HG03045 (cell line): Measurements from ENCODE around the gene FAM200C.

Experiments used
- ATAC-seq: cut with Tn5 transposase; IDR thresholded peaks from one replicate; pipeline ENCODE4 v1.9.1; 2021; ENCODE audit warnings: mild to moderate bottlenecking, moderate library complexity; ENCODE audit not compliant: unreplicated experiment

The FAM200C gene

DNA sequence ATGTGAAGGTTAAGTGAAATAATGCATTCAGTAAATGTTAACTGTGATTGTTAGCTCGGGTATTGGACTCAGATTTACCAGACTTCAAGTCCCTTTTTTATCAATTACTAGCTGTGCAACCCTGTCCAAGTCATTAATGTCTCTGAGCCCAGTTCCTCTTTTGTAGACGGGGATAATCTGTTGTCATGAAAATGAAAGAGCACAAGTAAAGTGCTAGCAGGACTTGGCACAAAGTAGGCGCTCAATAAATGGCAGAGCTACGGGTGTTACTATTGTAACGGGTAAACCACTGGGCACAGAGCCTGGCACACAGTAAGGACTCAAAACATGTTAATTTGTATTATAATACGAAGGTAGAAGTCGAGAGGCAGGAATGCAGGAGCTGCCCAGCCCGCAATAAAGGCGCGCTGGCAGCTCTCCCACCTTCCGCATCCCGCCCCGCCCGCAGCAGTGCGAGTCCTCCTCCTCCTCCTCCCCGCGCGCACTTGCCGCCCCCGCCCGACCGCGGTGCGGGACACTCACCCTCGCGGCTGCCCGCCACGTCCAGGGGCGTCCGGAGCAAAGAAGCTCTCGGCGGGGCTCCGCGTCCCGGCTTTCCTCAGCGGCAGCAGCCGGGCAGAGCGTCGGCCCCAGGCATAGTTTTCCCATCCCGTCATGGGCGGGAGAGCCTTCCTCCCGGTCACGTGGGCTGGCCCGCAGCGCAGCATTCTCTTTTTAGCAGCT is 29.7 kb downstream of the FAM200C start, which contains the start of gene C1QTNF2:
Gene C1QTNF2, minus strand, starts transcription at position 637 of the 723 bp plus-strand sequence. CDS start 15,615 bp downstream, outside the sequence.
- ATAC-seq, result no peak

GRCh38 chr5:160367885-160368284 is 32.0 kb downstream of the FAM200C start:
- no peak for ATAC-seq

- no peak for ATAC-seq
Measured at GRCh38 chr5:160367261-160367660, 32.6 kb downstream of the FAM200C start.

- no peak for ATAC-seq
Measured at GRCh38 chr5:160366230-160366629, 33.6 kb downstream of the FAM200C start.

- ATAC-seq, result no peak
Measured at GRCh38 chr5:160363660-160364395, 36.0 kb downstream of the FAM200C start.

GRCh38 chr5:160363211-160363610 is 36.6 kb downstream of the FAM200C start:
- no peak for ATAC-seq

GRCh38 chr5:160361624-160362228 is 38.1 kb downstream of the FAM200C start:
- ATAC-seq, result no peak

DNA sequence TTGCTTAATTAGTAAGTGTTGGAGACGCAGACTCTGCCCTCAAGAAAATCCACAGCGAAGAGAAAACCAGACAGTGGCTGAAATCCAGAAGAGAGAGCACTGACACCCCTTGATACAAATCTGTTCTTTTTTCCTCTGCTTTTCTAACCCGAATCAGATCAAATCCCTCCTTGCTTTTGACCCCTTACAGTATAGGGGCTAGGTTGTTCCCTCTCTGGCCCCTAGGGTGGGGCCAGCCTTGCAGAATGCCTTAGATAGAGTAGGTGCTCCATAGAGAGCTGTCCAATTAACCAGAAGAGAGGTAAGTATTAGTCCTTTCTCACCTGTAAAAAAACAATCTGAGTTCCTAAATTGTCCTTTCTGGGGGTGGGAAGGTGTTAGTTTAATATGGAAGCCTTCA is 39.5 kb downstream of the FAM200C start:
- ATAC-seq, result no peak

DNA sequence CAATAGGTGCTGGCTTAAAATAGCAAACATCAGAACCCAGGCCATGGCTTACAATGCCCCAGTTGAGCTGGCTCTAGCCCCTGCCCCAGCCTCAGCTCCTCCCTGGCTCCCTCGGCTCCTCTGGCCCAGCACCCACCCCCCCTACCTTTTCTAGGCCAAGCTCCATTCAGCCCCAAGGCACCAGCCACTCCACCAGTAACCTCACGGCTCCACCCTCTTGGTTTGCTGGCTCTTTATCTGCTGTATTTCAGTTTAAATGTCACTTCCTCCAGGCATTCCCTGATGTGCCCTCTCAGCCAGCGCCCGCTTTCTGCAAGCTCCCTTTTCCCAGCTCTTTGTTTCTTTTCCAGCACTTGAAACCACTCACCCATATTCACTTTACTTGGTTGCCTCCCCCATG is 40.0 kb downstream of the FAM200C start:
- no peak for ATAC-seq

DNA sequence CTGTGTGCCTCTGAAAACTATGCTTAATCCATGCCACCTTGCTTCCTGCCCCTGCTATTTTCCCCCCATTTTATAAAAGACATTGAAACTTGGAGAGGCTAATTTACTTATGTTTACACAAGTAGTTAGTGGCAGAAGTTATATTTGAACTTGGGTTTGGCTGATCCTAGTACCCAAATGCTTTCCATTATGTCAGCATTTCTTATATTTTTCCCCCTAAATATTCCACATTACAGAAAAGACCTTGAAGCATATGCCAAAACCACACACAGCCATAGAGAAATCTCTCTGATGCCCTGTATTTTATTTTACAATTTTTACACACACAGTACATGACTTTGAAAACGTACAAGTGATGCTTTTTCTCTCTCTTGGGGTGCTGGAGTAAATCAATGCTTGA is 40.6 kb downstream of the FAM200C start:
- no peak for ATAC-seq

- ATAC-seq, result no peak
Measured at GRCh38 chr5:160357861-160358411, 41.9 kb downstream of the FAM200C start.

DNA sequence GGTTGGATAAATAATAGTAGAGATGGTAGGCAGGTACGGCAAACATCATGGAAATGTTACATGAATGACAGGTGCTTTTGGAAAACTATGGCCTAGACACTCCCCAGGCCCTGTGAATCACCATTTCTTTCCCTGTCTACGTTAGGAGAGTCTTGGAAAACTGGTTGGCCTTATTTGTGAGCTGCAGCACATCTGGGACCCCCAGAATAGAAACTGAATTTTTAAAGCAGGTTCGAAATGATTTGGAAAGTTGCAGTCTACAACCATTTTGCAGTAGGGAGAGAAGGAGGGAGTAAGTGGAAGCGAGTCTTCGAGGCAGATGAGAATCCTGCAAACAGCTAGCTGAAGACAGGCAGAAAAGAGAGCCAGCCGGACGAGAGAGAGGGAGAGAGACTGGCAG is 42.5 kb downstream of the FAM200C start:
- no peak for ATAC-seq

DNA sequence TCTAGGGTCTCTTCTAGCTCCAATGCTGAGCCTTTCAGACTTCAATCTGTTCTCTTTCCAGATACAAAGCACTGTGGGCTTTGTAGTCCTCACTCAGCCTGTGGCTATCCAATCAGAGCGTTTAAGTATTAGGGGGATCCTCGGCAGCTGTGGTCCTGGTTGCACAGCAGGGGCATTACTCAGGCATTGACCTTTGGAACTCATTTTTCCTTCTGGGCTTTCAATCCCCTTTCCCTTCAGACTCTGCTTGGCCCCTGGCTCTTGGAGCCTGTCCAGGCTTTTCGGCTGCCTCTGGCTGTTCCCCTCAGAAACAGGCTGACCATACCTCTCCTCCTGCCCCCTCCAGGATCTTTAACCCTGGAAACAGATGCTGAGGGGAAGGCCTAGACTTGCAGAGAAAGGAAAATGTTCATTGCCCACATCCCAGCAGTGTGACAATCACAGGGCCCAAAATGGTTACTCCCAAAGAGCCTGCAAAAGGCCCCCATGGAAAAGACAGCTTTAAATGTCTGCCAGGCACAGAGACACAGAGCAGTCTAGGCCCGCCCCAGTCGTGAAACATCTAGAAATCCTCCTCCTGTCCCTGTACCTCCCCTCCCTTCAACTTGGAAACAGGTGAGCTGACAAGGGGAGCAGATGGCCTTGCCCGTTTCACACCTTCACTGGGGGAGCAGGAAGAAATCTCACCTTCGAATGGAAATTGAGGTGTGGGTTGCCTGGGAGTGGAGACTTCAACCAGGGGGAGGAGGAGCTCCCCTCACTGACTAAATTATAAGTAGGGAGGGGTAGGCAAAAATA is 43.1 kb downstream of the FAM200C start:
- no peak for ATAC-seq

DNA sequence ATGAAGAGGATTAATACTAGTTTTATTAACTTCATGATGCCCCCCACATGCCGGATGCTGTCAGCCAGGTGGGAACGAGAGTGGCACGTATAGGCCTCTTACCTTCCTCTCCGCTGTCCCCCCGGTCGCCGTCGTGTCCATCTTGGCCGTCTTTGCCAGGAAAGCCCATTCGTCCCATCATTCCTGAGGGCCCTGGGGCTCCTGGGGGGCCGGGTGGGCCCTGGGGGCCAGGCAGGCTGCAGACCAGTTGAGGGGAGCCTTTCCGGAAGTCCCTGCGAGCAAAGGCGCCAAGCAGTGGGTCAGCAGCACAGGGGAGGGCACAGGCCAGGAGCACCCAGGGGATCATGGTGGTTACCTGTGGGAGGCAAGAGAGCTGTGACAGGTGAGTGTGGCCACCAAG is 45.2 kb downstream of the FAM200C start:
- ATAC-seq, result no peak

DNA sequence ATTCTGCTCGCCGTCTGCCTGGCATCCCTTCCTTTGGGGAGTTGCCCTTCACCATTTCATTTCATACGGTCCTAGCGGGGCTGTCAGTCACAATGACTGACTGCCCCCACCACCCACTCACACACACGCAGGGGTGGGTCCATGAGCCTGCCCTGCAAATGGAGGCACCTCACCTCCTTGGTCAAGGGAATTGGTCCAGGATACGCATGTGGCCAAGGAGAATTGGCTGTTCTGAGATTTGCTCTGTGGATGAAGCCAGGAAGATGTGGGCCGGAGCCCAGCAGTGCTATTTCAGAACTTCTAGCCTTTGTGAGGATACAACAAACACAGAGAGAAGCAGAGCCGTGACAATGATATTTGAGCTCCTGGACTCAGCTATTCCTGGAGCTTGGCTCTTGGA is 46.5 kb downstream of the FAM200C start:
- ATAC-seq, result no peak

DNA sequence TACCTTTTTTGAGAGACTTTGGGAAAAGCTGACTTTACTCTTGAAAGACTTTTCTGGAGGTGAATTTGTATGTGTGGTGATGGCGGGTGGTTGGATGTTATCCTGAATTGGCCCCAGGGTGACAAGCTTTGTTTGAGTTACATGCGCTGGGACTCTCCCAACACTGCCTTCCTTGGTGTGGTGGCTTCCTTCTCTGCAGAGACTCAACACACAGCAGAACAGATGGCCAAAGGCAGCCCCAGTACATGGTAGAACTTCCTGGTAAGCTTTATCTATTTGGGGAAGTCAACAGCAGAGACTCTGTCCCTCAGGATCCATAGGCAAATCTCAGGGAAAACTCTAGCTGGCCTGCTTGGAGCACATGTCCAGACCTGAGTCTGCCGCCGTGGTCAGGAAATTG is 47.5 kb downstream of the FAM200C start:
- no peak for ATAC-seq

- ATAC-seq, result no peak
Measured at GRCh38 chr5:160349935-160350303, 49.9 kb downstream of the FAM200C start.

GRCh38 chr5:160349249-160349934 is 50.5 kb downstream of the FAM200C start:
- ATAC-seq, result no peak

DNA sequence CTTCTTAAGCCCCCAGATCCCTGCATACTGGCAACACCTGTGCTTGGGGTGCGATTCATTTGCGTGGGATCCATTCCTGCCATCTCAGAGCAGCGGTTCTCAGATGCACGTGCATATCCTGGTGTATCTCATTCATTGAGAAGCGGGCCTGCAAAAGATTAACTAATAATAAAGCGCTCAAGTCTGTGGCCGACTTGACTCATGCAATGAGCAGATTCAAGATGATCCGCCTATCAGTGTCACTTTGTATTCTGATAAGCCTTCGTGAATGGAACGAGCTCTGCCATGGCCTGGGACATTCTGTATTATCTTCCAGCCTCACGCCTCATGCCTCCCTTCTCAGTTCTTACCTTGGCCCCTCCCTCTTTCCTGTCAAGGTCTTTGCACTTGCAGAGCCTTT is 51.8 kb downstream of the FAM200C start:
- no peak for ATAC-seq

DNA sequence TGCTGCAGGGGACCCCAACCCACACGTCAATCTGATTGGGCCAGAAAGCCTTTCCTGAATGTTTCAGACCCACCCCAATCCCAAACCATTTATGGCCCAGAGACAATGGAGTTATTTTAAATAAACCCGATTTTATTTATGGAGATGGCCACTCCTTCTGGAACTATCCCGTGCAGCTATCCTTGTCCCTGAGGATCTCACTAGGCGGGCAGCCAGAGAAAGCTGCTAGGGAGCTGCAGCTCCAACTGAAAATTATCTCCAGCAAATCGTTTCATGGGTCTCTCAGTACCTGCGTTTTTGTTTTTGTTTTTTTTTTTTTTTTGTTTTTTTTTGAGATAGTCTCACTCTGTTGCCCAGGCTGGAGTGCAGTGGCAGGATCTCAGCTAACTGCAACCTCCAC is 52.4 kb downstream of the FAM200C start:
- no peak for ATAC-seq
